Stimulated activated CD8-positive, alpha-beta memory T cell treated with anti-CD3 and anti-CD28 coated beads, Interleukin-4, amount 100 ng/mL, for 1 hour (primary cell): ENCODE data around the gene PRKG2.
A peak's percentile ranks its signal among the peaks of the same experiment; 100 is the strongest.

ENCODE experiments used
- DNase-seq, 2 donors: peaks; one replicate each; pipeline ENCODE4 v3.0.0-alpha.2; 2020; ENCODE audit warnings: low read depth in 2 of 2, low spot score in 1 of 2

The PRKG2 gene

GRCh38 chr4:81096566-81096965, 118.5 kb downstream of the PRKG2 start:
- DNase-seq: no peak

GRCh38 chr4:81095389-81095788, 119.6 kb downstream of the PRKG2 start:
- no peak for DNase-seq

- DNase-seq: no peak
Observed at GRCh38 chr4:81093720-81094401, 121.2 kb downstream of the PRKG2 start.

- DNase-seq: no peak
Observed at GRCh38 chr4:81085979-81086378, 129.0 kb downstream of the PRKG2 start.

- no peak for DNase-seq
Observed at GRCh38 chr4:81085291-81085690, 129.7 kb downstream of the PRKG2 start.

GRCh38 chr4:81084634-81085033, 130.4 kb downstream of the PRKG2 start:
- DNase-seq: no peak

- DNase-seq: no peak
Observed at GRCh38 chr4:81084029-81084428, 131.0 kb downstream of the PRKG2 start.

GRCh38 chr4:81081156-81081555, 133.9 kb downstream of the PRKG2 start:
- no peak for DNase-seq

- DNase-seq: no peak
Observed at GRCh38 chr4:81071013-81071412, 144.0 kb downstream of the PRKG2 start.

- DNase-seq: peak; percentile 14 to 23
Observed at GRCh38 chr4:81069706-81070331, 145.2 kb downstream of the PRKG2 start.

GRCh38 chr4:81065446-81065845, 149.6 kb downstream of the PRKG2 start:
- DNase-seq: no peak

- no peak for DNase-seq
Observed at GRCh38 chr4:81062001-81062400, 153.0 kb downstream of the PRKG2 start.

GRCh38 chr4:81061344-81061730, 153.7 kb downstream of the PRKG2 start:
- no peak for DNase-seq

GRCh38 chr4:81060587-81061343, 154.3 kb downstream of the PRKG2 start:
- no peak for DNase-seq

GRCh38 chr4:81058621-81059020, 156.4 kb downstream of the PRKG2 start:
- DNase-seq: no peak

- DNase-seq: peak; percentile 2 to 9
Observed at GRCh38 chr4:81052119-81053068, 162.6 kb downstream of the PRKG2 start.

GRCh38 chr4:81049907-81050306, 165.1 kb downstream of the PRKG2 start:
- DNase-seq: no peak

- DNase-seq: no peak
Observed at GRCh38 chr4:81049330-81049729, 165.7 kb downstream of the PRKG2 start.

GRCh38 chr4:81042578-81043365, 172.2 kb downstream of the PRKG2 start:
- DNase-seq: no peak

- no peak for DNase-seq
Observed at GRCh38 chr4:81040012-81040659, 174.9 kb downstream of the PRKG2 start.
